DMS53 (cell line): ENCODE data around the gene PDLIM7.
"Not testable (repeated sequence)": the region's sequence is repeated elsewhere in the genome, so short reads cannot be mapped to it uniquely, and the experiment has no call there.

Source experiments
- DNase-seq: peaks from one replicate; lab custom pipeline; 2025; lab: John Stamatoyannopoulos, UW

Gene PDLIM7

GRCh38 chr5:177491983-177492746 is 5.2 kb downstream of the PDLIM7 start:
- DNase-seq, result no peak

GRCh38 chr5:177491429-177491945 is 5.9 kb downstream of the PDLIM7 start:
- peak; percentile 45 for DNase-seq

DNA sequence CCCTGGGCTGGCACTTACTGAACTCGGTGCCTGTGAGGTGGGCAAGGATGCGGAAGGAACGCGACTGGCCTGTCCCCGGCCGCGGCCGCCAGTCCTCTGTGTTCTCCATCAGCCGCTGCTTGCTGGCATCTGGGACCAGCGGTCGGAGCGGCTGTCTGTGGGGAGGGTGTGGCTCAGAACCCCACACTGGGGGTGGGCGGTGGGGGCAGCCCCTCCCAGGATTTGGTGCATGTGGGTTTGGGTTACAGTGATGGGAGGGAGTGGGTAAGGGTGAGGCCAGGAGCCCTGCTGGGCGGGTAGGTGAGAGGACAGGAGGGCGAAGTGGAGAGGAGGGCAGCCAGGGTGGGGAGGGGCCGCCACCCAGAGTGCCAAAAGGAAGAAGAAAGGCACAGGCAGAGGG is 6.4 kb downstream of the PDLIM7 start:
- no peak for DNase-seq

GRCh38 chr5:177490311-177490991 is 7.0 kb downstream of the PDLIM7 start:
- DNase-seq, result no peak

- DNase-seq, result no peak
These were observed 8.2 kb downstream of the PDLIM7 start for GRCh38 chr5:177489119-177489716.

DNA sequence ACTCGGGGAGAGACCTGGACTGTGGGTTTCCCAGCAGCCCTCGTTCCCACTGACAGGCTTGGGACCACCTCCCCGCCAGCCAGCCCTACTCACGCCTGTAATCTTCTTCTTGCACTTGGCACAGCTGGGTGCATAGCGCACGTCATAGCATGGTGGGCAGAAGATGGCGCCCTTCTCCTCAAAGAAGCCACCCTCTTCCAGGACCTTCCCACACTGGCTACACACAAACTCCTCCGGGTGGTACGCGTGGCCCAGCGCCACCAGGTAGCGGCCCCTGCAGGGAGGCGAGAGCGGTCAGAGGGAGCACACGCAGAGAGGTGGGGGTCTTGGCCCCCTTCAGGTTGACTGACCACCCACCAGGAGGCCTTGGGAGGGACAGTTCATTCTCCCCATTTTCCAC is 9.4 kb downstream of the PDLIM7 start:
- DNase-seq, result no peak

- DNase-seq, result no peak
These were observed 10.3 kb downstream of the PDLIM7 start for GRCh38 chr5:177487144-177487543.

GRCh38 chr5:177486256-177486655 is 11.1 kb downstream of the PDLIM7 start:
- DNase-seq, result no peak

- DNase-seq, result not testable (repeated sequence)
These were observed 11.7 kb downstream of the PDLIM7 start for GRCh38 chr5:177485753-177486152.

DNA sequence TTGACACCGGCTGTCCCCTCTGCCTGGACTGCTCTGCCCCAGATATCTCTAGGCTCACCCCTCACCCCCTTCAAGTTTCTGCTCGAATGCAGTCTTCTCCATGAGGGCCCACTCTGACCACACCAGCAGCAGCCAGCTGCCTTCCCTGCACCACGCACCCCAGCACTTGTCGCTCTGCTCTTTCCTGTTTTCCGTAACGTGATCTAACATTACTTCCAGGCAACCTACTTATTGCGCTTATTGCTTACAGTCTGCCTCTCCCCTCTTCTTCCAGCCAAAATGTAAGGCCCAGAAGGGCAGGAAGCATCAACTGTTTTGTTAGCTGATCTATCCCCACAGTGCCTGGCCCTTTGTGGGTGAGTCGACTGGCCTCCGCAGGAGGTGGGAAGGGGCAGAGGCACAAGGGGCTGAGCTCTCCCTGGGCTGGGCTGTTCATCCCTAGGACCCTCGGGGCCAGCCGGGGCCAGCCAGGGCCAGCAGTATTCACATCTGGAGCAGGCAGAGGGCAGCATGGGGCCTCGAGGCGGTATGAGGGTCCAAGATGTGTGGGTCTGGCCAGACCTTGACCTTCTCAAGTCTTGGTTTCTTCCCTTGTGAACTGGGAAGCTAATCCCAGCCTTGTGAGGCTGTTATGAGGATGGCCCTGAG is 12.4 kb downstream of the PDLIM7 start:
- DNase-seq, result no peak

DNA sequence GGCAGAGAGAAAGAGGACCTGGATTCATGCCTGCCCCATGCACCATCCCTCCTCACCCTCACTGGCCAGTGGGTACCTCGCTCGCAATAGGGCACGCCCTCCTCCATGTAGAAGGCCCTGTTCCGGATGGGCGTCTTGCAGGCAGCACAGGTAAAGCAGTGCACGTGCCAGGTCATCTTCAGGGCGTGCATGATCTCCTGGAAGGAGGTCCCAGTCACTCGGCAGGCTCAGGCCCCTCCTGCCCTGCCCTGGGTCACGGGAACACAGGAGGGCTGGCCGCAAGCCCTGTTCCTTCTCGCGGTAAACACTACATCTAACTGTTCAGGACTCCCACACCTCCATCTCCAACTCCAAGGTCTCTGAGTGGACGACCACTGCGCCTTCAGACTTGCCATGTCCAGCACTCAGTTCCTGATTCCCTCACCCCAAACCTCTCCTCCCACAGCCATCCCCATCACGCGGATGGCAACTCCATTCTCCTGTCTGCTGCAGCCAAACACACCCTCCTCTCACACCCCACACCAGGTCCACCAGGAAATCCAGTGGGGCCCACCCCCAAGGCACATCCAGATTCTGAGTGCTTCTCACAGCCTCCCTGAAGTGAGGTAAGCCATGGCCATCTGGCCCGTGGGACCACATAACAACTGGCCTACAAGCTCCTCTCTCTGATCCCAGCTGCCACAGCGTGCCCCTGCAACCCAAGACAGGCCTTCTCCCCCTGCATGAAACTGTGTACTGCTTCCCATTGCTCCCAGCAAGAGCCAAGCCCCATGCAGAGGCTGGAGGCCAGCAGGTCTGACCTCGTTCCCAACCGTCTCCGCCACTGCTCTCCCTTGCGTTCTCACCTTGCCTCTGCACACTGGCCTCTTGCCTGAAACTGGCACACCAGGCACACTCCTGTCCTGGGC is 13.2 kb downstream of the PDLIM7 start:
- DNase-seq, result no peak

GRCh38 chr5:177483042-177483441 is 14.4 kb downstream of the PDLIM7 start:
- DNase-seq, result no peak

DNA sequence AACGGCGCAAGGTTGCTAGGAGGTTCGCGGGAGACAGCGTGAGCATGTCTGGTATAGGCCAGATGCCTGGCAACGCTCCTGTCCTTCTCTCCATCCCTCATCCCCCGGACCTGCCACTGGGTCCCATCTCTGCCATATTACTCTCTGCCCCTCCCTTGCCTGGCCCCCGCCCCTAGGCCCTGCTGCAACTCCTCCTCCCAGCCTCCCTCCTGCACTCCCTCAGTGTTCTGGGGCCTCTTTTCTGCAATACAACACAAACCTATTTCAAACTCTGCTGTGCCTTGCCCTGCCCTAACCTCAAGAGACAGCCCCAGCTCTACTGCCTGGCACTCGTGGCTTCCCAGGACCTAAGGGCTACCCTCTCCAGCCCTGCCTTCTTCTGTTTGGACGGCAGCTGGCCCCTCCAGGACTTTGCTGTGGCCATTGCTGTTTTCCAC is 15.0 kb downstream of the PDLIM7 start:
- DNase-seq, result no peak

- no peak for DNase-seq
These were observed 17.6 kb downstream of the PDLIM7 start for GRCh38 chr5:177479774-177480173.

- DNase-seq, result peak; percentile 68
These were observed 18.4 kb downstream of the PDLIM7 start for GRCh38 chr5:177478711-177479646.

DNA sequence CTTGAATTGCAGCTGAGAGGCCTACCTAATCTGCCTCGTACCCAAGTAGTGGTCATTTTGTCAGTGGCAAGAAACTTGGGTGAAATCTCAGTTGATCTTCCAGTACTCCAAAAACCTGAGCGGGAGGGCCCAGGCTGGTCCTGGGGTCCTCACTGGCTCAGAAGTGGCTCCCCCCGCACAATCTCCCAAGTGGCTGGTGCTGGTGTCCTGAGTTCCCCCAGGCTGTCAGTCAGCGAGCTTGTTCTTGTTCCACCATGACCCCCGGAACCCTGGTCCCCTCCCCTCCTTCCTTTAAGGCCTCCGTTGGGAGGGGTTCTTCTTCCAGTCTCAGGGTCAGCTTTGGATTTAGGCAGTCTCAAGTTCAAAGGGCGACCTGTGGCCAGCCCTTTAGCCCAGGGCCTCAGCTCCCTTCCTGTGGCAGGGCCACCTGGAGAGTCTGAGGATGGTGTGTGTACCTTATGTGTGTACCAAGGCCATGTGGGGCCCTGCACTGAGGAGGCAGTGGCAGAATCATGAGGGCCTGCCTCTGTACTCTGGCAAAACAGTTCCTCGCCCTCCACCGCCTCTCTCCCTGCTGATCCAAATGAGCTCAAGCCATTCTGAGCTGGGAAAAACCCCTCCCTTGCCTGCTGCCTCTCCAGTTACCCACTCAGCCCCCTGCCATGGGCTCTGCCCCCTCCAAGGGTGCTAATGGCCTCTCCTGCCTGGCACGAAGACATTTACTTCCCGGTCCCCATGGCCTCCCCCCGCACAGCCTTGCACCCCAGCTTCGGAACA is 19.5 kb downstream of the PDLIM7 start:
- DNase-seq, result peak; percentile 36

DNA sequence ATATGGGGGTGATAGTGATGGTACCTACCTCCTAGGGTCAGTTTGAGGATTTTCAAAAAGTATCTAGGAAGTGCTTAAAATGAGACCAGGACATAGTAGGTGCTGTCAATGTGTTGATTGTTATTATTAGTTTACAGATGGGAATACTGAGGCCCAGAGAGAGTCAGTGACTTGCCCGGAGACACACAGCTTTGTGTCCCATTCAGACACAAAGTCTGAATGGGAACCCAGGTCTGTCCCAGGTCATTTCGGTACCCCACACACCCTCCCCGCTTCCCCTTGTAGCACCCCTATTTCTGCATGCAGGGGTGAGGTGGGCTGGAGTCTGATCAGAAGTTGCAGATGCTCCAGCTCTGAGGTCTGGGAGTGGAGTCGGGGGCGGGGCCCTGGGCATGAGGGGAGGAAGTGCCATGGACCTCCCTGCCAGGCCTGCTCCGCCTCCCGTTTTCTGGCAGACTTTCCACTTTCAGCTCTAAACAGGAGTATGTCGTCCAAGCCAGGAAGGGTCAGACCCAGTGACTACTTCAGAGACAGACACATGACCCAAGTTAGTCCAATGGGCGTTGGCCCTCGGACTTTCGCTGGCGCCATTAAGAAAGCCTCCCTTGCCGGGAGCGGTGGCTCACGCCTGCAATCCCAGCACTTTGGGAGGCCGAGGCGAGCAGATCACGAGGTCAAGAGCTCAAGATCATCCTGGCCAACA is 20.7 kb downstream of the PDLIM7 start:
- no peak for DNase-seq

- no peak for DNase-seq
These were observed 21.6 kb downstream of the PDLIM7 start for GRCh38 chr5:177475563-177476427.
